Activated CD4-positive, alpha-beta T cell treated with anti-CD3 and anti-CD28 coated beads for 4 hours (primary cell): ENCODE measurements around the gene TMEM38A.
"Not testable (repeated sequence)": the region's sequence is repeated elsewhere in the genome, so short reads cannot be mapped to it uniquely, and the experiment has no call there.

ENCODE experiments used
- DNase-seq, 2 donors: peaks; one replicate each; pipeline ENCODE4 v3.0.0-alpha.2; 2020

Gene TMEM38A

GRCh38 chr19:16638666-16639065, 22.3 kb upstream of the TMEM38A start:
- no peak for DNase-seq

- DNase-seq = no peak
These were observed 20.0 kb upstream of the TMEM38A start for GRCh38 chr19:16640951-16641350.

DNA sequence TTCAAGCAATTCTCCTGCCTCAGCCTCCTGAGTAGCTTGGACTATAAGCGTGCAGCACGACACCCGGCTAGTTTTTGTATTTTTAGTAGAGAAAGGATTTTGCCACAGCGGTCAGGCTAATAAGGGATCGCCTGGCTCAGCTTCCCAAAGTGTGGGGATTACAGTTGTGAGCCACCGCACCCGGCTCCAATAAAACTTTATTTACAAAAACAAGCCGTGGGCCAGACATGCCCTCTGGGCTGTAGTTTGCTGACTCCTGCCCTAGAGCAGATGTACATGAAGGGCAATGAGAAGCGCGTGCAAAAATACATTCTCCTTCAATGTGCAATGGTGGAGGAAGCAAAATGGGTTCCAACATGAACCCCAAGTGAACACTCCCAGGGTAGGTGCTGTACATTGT, 19.2 kb upstream of the TMEM38A start:
- DNase-seq = no peak

DNA sequence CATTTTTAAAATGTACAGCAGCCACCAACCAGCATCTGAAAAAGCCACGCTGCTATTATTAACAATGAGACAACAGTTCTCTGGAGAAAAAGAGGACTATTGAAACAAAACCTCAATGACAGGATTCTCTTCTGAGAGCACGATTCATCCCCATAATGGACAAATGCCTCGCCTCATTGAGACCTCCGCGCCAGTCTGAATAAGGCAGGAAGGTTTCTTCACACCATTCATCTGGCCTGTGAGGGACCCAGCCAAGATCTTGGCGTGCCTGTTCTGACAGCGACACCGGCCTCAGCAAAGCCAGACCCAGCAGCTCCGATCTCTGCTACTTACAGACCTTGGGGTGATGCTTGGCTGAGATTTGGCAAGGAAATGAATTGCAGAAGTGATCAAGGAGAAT, 15.8 kb upstream of the TMEM38A start:
- DNase-seq = no peak

DNA sequence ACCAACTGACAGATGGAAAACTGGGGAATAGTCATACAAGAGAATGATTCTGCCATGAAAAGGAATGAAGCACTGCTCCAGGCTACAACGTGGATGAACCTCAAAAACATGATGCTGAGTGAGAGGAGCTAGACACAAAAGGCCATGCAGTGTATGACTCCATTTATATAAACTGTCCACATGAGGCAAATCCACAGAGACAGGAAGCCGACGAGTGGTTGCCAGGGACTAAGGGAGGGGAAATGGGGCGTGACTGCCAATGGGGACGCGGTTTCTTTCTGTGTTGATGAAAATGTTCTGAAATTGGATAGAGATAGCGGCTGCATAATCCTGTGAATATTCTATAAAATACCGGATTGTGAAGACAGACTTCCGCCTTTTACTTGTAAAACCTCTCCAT, 11.2 kb upstream of the TMEM38A start:
- DNase-seq = no peak

- no peak for DNase-seq
These were observed 10.1 kb upstream of the TMEM38A start for GRCh38 chr19:16650821-16651220.

DNA sequence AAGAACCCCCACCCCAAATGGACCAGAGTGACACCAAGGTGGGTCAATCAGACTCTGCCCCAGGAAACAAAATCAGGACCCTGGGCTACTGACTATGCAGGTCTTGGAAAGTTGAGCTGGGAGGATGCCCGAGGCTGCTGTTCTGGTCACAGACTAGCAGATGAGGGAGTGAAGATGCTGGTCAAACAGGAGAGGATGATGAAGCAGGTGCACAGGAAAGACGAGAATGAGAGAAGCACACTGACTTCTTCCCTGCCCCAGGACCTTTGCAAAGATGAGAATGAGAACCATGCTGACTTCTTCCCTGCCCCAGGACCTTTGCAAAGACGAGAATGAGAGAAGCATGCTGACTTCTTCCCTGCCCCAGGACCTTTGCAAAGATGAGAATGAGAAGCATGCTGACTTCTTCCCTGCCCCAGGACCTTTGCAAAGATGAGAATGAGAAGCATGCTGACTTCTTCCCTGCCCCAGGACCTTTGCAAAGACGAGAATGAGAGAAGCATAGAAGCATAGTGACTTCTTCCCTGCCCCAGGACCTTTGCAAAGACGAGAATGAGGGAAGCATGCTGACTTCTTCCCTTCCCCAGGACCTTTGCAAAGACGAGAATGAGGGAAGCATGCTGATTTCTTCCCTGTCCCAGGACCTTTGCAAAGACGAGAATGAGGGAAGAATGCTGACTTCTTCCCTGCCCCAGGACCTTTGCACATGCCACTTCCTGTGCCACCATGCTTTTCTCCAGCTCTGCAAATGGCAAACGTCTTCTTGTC, 9.3 kb upstream of the TMEM38A start:
- DNase-seq = not testable (repeated sequence)

DNA sequence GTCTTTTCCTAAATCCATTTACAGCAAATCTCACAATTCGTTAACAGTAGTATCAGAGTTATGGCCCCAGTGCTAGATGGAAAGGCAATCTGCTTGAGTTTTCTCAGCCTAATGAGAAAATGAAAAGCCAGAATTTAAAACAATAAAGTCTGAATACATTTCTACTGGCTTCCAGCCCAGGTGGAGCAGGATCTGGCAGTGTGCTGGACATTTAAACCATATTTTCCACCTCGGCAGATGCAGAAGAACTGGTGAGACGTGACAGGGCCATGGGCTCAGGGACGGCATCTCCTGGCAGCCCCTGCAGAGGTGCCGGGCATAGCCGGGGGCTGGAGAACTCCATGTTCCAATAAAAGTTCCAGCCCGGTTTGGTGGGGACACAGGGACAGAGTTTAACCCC, 8.1 kb upstream of the TMEM38A start:
- DNase-seq = no peak

DNA sequence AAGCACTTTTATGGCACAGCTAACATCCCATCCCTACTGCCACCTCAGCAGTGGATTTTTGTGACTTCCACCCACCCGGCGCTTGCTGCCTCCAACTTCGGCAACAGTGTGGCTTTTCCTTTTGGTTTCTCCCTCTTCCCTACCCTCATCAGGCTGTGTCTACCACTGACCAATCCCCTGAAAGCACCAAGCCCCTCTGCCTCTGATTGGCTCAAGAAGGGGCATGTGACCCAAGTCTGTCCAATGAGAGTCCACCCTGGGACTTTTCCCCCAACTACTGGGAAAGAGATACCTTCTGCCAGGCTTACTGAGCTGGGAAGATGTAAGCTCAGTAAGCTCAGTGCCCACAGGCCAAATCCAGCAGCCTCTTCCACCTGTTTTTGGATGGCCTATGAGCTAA, 6.8 kb upstream of the TMEM38A start:
- no peak for DNase-seq

GRCh38 chr19:16654627-16655026, 6.3 kb upstream of the TMEM38A start:
- no peak for DNase-seq

- DNase-seq = no peak
These were observed 5.2 kb upstream of the TMEM38A start for GRCh38 chr19:16655727-16656126.

DNA sequence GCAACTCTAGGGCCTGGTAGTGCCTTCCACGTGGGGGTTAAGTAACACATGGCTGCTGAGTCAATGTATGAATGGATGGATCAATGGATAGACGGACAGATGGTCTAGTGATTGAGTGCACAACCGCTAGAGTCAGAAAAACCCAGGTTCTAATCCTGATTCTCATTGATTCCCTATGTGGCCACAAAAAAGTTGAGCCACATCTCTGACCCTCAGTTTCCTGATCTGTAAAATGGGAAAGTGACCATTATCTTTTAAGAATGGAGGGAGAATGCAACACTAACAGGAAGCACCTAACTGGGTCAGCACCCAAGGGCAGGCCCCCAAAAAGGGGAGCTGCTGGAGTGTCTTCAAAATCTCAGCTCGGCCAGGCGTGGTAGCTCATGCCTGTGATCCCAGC, 3.6 kb upstream of the TMEM38A start:
- DNase-seq = no peak

- no peak for DNase-seq
These were observed 1.5 kb upstream of the TMEM38A start for GRCh38 chr19:16659464-16659831.

- DNase-seq = peak; percentile 98 to 99
These were observed 869 bp upstream of the TMEM38A start, which contains the start of gene SMIM7 for GRCh38 chr19:16659832-16660708. TSS of gene SMIM7 (minus strand) at chr19:16660144. CDS start at chr19:16660110, 34 bp downstream.

DNA sequence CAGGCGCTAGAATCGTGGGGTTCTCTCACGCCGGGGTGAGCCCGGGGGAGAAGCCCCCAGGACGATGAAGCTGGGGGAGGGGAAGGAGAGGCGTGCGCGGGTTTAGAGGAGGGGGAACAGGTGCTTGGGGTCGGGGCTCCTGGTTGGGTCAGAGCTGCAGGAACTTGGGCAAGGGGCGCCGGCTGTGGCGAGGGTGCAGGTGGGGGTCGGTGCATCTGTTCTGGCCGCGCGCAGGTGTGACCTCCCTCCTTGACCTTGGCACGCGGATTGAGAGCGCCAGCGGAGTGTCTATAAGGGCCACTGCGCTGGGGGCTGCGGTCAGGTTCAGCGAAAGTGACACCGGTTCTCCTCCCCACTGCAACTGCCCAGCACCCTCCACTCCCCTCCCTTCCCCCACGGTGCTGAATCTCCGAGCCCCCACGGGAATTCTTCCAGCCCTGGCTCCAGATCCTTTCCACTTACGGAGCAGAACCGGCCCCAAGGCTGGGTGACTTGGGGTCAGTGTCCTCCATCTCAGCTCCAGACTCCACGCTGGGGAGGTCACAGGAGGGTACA, 618 bp downstream of the TMEM38A start:
- DNase-seq = peak in 1 of 2 donors; percentile 7

DNA sequence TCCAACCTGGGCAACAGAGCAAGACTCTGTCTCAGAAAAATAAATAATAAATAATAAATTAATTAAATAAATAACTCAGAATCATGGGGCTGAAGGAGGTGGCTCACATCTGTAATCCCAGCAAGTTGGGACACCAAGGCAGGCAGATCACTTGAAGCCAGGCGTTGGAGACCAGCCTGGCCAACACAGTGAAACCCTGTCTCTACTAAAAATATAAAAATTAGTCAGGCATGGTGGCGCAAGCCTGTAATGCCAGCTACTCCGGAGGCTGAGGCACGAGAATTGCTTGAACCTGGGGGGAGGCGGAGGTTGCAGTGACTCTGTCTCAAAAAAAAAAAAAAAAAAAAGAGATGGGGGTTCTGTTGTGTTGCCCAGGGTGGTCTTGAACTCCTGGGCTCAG, 7.2 kb downstream of the TMEM38A start:
- no peak for DNase-seq

GRCh38 chr19:16668702-16669101, 7.8 kb downstream of the TMEM38A start:
- not testable (repeated sequence) for DNase-seq

DNA sequence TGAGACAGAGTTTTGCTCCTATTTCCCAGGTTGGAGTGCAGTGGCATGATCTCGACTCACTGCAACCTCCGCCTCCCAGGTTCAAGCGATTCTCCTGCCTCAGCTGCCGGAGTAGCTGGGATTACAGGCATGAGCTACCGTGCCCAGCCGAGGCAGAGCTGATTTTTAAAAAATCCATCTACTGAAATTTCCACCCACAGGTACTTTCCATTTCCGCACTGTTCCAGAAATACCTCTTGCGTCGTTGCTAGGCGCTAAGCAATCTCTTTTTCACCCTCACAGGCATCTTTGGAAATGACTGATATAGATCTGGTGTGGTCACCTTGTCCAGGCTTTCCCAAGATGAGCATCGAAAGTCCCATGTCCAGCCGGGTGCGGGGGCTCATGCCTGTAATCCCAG, 9.4 kb downstream of the TMEM38A start:
- DNase-seq = no peak

GRCh38 chr19:16671652-16672274, 10.8 kb downstream of the TMEM38A start:
- no peak for DNase-seq

DNA sequence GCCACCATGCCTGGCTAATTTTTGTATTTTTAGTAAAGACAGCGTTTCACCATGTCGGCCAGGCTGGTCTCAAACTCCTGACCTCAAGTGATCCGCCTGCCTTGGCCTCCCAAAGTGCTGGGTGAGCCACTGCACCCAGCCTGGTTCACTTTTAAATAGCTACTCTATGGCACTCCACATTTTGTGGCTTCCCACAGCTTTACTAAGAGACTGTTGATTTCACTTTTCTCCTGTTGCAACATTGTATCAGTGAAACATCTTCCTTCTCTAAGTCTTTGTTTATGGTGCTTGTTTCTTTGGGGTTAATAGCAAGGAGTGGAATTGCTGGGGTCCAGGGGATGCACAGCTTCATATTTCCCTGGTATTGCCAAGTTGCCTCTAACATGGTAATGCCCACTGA, 12.3 kb downstream of the TMEM38A start:
- no peak for DNase-seq

DNA sequence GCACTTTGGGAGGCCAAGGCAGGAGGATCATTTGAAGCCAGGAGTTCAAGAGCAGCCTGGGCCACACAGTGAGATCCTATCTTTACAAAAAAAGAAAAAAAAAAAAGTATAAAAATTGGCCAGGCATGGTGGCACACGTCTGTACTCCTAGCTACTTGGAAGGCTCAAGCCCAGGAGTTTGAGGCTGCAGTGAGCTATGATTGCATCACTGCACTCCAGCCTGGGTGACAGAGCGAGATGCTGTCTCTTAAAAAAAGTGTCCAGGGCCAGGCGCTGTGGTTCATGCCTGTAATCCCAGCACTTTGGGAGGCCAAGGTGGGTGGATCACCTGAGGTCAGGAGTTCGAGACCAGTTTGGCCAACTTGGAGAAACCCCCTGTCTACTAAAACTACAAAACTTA, 12.9 kb downstream of the TMEM38A start:
- DNase-seq = not testable (repeated sequence)

- no peak for DNase-seq
These were observed 15.3 kb downstream of the TMEM38A start for GRCh38 chr19:16676101-16676798.

DNA sequence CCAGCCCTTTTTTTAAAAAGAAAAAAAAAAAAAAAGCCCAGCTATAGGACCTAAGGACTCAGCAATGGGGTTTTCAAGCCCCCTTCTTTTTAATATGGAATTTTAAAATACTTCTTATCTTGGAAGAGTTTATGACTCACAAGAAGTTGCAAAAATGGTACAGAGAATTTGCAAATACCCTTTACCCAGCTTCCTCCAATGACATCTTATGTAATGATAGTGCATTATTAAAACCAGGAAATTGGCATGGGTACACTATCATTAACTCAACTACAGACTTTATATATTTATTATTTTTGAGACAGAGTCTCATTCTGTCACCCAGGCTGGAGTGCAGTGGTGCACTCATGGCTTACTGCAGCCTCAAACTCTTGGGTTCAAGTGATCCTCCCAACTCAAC, 16.1 kb downstream of the TMEM38A start:
- DNase-seq = no peak
